ENCODE results near the gene KCNH3. TPM values are rescaled to one million over a fixed set of nuclear protein-coding genes. Genes with fewer than 3 reads are reported as not detected.

The KCNH3 gene
- total and polyA plus RNA-seq, 2 of the 8 experiments (the other 6 are each of a cell fraction or from before 2014, with no cell fraction given), result 0.24 to 0.50 TPM

DNA sequence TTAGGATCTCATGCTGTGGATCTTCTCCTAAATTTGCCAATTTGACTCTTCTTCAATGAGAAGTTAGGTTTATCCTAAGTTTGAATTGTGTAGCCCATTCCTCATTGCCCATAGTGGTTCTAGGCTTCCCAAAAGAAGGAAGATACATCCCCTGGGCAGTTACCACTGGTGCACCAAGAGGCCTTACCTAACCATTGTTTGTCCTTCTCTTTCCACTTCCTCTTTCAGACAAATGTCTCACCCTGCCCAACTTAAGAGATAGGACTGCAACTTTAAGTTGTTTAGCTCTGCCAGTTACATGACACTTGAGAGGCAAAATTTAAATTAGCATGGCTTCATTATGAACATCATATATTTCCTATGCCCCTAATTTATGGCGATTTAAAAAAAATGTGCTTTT, 9.4 kb upstream of the KCNH3 start:
- CTCF ChIA-PET (ENCODE audit: partially characterized antibody), result interaction anchor here (0.6 to 10.7 kb wide), 6 partner anchors 8 to 171 kb away, joined by 3 to 72 read pairs (median 4); no protein-coding TSS in a partner anchor
- WGBS, 2 experiments (ENCODE audit: extremely low coverage in 1 of 2, insufficient coverage in 1 of 2, insufficient read length in 1 of 2, insufficient replicate concordance in 2 of 2, low coverage in 1 of 2, low lambda C conversion rate in 2 of 2, missing lambda C conversion rate in 1 of 2), result 75% methylated on average over 1 of the region's 1 CpG; no CpG with 5 or more reads in 1 of the 2 experiments
- TF ChIP-seq MAFK (IDR thresholded peaks at IDR 0.05; ENCODE audit: low read depth, low read length) (no peak), CHD1 (IDR thresholded peaks at IDR 0.05; ENCODE audit: low read depth, low read length) (no peak), ZNF274 (IDR thresholded peaks at IDR 0.05; ENCODE audit: borderline replicate concordance, extremely low read depth, low read length) (no peak), POLR2AphosphoS5 (IDR thresholded peaks at IDR 0.05; ENCODE audit: low read depth, low read length) (no peak), SAP30 (IDR thresholded peaks at IDR 0.05; ENCODE audit: insufficient read depth, insufficient replicate concordance, low read length) (no peak), ASH2L (IDR thresholded peaks at IDR 0.05; ENCODE audit: low read length) (no peak), CEBPB (IDR thresholded peaks at IDR 0.05; ENCODE audit: low read depth, low read length) (no peak), SRF (IDR thresholded peaks at IDR 0.05; ENCODE audit: low read depth, low read length) (no peak), POU5F1 (IDR thresholded peaks at IDR 0.05; ENCODE audit: low read depth, low read length) (no peak), EGR1 (IDR thresholded peaks at IDR 0.05; ENCODE audit: borderline replicate concordance, low read depth, low read length) (no peak), KDM5A (IDR thresholded peaks at IDR 0.05; ENCODE audit: low read length) (no peak), SIX5 (IDR thresholded peaks at IDR 0.05; ENCODE audit: low read depth, low read length) (no peak)
- TF ChIP-seq, protein P1, sequence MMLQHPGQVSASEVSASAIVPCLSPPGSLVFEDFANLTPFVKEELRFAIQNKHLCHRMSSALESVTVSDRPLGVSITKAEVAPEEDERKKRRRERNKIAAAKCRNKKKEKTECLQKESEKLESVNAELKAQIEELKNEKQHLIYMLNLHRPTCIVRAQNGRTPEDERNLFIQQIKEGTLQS (IDR thresholded peaks at IDR 0.05; ENCODE audit: insufficient read depth, low read depth, low read length), result no peak
- TF ChIP-seq, protein P2, sequence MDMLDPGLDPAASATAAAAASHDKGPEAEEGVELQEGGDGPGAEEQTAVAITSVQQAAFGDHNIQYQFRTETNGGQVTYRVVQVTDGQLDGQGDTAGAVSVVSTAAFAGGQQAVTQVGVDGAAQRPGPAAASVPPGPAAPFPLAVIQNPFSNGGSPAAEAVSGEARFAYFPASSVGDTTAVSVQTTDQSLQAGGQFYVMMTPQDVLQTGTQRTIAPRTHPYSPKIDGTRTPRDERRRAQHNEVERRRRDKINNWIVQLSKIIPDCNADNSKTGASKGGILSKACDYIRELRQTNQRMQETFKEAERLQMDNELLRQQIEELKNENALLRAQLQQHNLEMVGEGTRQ (IDR thresholded peaks at IDR 0.05; ENCODE audit: low read length), result no peak

More for the DNA sequence above, 9.4 kb upstream of the KCNH3 start:
- Histone ChIP-seq H3K56ac (replicated peaks; ENCODE audit: insufficient read length, low read depth, low read length) (no peak overlapping the region), H3K4ac (replicated peaks; ENCODE audit: insufficient read length, low read depth, low read length) (no peak overlapping the region), H3K79me2 (ENCODE audit: control insufficient read depth in 1 of 2, insufficient read depth in 2 of 2, low read length in 2 of 2) (no peaks in the 10 kb centered on the region), H2BK5ac (ENCODE audit: low read depth, low read length) (no peak overlapping the region), H3K4me3 (ENCODE audit: extremely low read depth in 1 of 4, insufficient read depth in 2 of 4, low read depth in 3 of 4, low read length in 4 of 4) (no peak overlapping the region), H2BK15ac (ENCODE audit: low read length) (no peak overlapping the region), H4K5ac (ENCODE audit: insufficient read length, low read depth, low read length) (no peak overlapping the region), H3K4me2 (ENCODE audit: insufficient read depth in 1 of 2, low read depth in 2 of 2, low read length in 2 of 2) (no peak overlapping the region), H3K36me3 (ENCODE audit: control insufficient read depth in 2 of 4, insufficient read depth in 4 of 4, low read length in 3 of 4) (peaks cover 6 to 23% (median 9%) of the 10 kb centered on the region in 4 experiments; a peak in 6 of 8 replicates), H2AFZ (ENCODE audit: low read length) (no peak overlapping the region), H3K27me3 (replicated peaks in 1 of 4; ENCODE audit: control insufficient read depth in 3 of 4, extremely low read depth in 1 of 4, insufficient read depth in 3 of 4, low read length in 3 of 4) (no peaks in the 10 kb centered on the region; a peak in 1 of 7 replicates), H3K4me1 (replicated peaks in 1 of 4; ENCODE audit: control insufficient read depth in 3 of 4, insufficient read depth in 4 of 4, low read length in 3 of 4) (peaks cover 0 to 3% (median 0%) of the 10 kb centered on the region in 4 experiments; a peak in 1 of 7 replicates), H3K9me3 (ENCODE audit: insufficient read depth in 2 of 2, low read depth in 1 of 2, low read length in 1 of 2) (no peaks in the 10 kb centered on the region), H4K91ac (replicated peaks; ENCODE audit: insufficient read length, low read length) (no peak overlapping the region), H2BK120ac (replicated peaks; ENCODE audit: low read depth, low read length) (no peak overlapping the region), H2BK12ac (ENCODE audit: low read depth, low read length) (no peak overlapping the region), H2BK20ac (ENCODE audit: low read length) (no peak overlapping the region), H2AK5ac (ENCODE audit: low read depth, low read length) (no peak overlapping the region), H4K8ac (ENCODE audit: extremely low read depth, insufficient read depth, low read length) (no peak overlapping the region), H3K9ac (replicated peaks in 1 of 4; ENCODE audit: extremely low read depth in 1 of 4, low read depth in 3 of 4, low read length in 3 of 4) (no peak overlapping the region), H3K27ac (ENCODE audit: low read depth, low read length) (no peak overlapping the region), H3K23me2 (ENCODE audit: low read depth, low read length) (no peaks in the 10 kb centered on the region), H3K79me1 (ENCODE audit: low read depth, low read length) (no peaks in the 10 kb centered on the region), H4K20me1 (replicated peaks in 1 of 2; ENCODE audit: control insufficient read depth in 1 of 2, insufficient read depth in 2 of 2, low read length in 2 of 2) (no peaks in the 10 kb centered on the region), H3K23ac (ENCODE audit: insufficient read length) (no peak overlapping the region), H3K14ac (ENCODE audit: insufficient read length) (no peak overlapping the region), H3K18ac (ENCODE audit: extremely low read depth, low read length) (no peak overlapping the region)
- FAIRE-seq (no peak), DNase-seq (ENCODE audit: low read depth in 1 of 2, low spot score in 2 of 2) (no peak)
- POLR2A ChIA-PET (ENCODE audit: partially characterized antibody), result interaction anchor here (1.4 kb wide), 1 partner anchor 47 kb away, joined by 3 read pairs; no protein-coding TSS in a partner anchor

Measured in H1 (cell line).